Stimulated activated CD8-positive, alpha-beta memory T cell treated with anti-CD3 and anti-CD28 coated beads, Interleukin-4, amount 100 ng/mL, for 48 hours (primary cell): Measurements from ENCODE around the gene CHADL.
A peak's percentile ranks its signal among the peaks of the same experiment; 100 is the strongest.
"Not testable (repeated sequence)": the region's sequence is repeated elsewhere in the genome, so short reads cannot be mapped to it uniquely, and the experiment has no call there.

Source experiments
- DNase-seq: peaks from one replicate; pipeline ENCODE4 v3.0.0-alpha.2; 2020

Gene CHADL, protein sequence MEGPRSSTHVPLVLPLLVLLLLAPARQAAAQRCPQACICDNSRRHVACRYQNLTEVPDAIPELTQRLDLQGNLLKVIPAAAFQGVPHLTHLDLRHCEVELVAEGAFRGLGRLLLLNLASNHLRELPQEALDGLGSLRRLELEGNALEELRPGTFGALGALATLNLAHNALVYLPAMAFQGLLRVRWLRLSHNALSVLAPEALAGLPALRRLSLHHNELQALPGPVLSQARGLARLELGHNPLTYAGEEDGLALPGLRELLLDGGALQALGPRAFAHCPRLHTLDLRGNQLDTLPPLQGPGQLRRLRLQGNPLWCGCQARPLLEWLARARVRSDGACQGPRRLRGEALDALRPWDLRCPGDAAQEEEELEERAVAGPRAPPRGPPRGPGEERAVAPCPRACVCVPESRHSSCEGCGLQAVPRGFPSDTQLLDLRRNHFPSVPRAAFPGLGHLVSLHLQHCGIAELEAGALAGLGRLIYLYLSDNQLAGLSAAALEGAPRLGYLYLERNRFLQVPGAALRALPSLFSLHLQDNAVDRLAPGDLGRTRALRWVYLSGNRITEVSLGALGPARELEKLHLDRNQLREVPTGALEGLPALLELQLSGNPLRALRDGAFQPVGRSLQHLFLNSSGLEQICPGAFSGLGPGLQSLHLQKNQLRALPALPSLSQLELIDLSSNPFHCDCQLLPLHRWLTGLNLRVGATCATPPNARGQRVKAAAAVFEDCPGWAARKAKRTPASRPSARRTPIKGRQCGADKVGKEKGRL

DNA sequence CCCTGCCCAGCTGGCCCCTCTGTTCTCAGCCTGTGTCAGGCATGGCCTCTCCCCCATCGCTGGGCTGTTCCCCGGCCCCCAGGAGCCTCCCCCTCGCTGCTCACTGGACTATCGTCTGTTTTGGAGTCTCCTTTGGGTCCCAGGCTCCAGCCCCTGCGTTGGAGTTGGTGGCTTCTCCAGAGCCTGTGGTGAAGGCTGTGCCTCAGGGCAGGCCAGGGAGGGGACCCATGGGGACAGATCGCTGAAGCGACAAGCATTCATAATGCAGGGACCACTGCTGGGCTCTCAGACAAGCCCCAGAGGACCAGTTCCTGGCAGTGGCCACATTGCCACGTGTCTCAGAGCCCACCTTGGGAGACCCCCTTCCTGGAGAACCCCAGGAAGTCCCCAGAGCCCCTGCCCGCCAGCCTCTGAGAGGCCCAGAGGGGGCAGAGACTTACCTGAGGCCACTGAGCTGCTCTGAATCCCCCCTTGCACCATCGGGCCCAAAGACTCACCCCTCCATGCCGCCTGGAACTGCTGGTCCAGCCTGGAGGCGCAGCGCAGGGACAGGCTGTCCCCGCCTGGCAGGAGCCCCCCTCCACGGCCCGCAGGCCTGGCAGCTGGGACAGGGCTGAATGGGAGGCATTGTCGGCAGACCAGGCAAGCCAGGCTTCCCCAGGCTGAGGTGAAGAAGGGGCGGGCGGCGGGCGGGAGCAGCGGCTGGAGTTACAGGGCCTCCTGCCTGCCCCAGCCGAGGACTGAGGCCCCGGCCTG is at the start of gene CHADL:
CHADL (minus strand) TSS at position 555 of the 756 bp plus-strand sequence; CDS start at position 505, 50 bp downstream.
- no peak for DNase-seq

DNA sequence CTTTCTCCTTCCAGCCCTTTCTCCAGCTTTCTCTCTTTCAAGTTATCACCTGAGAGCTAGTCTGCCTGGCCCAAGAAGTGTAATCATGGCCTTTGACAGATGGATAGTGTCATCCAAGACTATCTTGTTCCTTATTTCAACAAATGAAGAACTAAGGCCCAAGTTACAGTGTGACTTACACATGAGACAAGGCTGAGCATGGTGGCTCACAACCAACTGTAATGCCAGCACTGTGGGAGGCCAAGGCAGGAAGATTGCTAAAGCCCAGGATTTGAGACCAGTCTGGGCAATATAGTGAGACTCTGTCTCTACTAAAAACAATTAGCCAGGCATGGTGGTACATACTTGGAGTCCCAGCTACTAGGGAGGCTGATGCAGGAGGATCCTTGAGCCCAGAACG is 48.9 kb upstream of the CHADL start:
- DNase-seq, result no peak

DNA sequence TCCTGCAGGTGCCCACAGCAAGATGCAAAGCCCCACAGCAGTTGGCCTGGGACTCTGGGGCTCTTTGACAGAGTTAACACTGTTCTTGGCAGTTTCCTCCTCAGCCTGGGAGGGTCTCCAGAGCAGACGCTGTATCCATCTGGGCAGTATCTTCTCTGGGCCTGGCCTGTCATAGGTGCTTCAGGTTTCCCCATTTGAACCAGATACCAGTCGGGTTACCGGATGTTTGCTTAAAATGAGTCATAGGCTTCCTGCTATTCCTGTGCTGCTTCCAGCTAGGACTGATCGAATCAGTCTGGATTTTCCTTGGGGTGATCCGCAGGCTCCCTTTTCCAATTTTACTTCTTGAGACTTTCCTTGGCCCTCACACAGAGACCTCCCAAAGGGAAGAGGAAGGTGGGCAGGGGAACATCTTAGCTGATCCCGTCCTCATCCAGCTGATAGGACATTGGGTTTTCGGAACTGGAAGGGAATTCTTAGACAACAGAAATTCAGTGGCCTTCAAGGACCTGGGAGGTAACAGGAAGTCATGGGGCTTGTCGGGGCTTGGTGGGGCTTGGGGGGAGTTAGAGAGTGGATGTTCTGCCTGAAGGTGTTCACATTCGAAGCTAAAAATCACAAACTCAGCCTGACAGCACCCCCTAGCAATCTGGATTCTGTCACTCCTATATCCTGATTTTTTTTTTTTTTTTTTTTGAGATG is 47.7 kb upstream of the CHADL start:
- DNase-seq, result no peak

DNA sequence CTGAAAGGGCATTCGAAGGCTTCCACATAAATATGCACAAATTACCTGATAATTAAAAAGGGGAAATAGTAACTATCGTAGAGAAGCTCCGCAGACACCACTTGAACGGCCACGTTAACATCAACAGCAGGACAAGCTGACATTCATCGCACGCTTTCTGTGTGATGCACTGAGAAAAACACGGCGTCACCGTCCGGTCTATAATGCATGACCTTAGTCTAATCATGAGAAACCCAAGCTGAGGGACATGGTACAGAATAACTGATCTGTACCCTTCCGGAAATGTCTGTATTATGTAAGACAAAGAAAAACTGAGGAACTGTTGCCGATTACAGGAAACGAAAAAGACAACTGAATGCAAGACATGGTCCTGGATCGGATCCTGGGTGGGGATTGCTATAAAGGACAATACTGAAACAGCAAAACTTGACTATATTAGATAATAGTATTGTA is 45.9 kb upstream of the CHADL start:
- peak; percentile 66 for DNase-seq

DNA sequence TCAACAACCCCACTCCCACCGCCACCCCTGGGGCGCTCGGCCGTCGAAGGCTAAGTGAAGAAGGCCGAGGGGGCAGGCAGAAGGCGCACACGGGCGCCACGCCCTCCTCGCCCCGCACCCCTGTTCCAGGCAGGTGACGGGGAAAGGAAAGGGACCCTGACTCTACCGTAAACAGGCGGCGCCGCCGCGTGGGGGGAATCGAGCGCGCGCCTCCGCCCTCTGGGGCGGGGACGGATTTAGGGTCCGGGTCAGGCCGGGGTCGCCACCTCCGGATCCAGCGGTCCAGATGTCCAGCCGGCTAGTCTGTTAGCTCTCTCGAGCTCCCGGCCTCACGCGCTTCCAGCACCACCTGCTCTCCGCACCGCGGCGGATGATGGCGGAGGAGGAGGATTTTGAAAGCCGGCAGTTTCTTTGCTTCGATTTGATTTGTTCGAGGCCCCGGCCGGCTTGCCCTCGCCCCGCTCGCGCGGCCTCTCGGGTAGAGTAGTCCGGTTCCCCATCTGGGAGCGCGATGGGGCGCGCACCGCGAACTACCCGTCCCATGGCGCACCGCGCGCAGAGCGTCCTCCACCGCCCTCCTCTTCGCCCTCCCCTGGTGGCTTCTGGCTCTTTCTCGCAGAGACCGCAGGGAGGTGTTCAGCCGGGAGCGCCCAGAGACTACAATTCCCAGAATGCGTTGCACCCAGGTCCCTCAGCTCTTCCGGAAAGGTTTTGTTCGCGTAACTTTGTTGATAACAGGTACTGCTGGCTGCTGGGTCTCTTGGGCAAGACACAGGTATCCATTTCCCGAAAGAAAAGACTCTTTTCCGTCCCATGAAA is 45.3 kb upstream of the CHADL start, which contains the start of gene RANGAP1:
RANGAP1 (minus strand) TSS at position 368 of the 819 bp plus-strand sequence. CDS start 5,143 bp downstream, outside the sequence.
- peak; percentile 97 for DNase-seq

DNA sequence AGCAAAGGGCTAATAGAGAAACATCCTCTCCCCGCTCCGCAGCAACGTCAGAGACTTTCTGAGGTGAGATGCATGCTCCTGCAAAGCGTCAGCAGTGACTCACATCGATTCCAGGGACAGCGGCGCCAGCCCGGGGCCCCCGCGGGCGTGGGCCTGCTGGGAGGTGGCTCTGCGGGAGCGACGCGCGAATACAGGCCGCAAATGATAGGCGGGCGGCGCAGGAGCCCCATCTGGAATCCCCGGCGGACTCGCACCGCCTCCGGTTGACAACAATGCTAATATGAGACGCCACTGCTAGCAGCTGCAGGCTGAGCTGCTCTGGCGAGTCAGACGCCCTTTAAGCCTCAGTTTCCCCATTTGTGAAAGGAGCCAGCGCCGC is 44.7 kb upstream of the CHADL start:
- DNase-seq, result peak; percentile 89

DNA sequence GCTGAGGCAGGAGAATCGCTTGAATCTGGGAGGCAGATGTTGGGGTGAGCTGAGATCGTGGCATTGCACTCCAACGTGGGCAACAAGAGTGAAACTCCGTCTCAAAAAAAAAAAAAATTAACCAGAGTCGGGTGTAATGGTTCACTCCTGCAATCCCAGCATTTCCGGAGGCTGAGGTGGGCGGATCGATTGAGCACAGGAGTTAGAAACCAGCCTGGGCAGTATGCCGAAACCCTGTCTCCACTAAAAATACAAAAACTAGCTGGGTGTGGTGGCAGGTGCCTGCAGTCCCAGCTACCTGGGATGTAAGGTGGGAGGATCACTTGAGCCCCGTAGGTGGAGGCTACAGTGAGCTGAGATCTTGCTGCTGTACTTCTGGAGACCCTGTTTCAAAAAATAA is 43.7 kb upstream of the CHADL start:
- no peak for DNase-seq

DNA sequence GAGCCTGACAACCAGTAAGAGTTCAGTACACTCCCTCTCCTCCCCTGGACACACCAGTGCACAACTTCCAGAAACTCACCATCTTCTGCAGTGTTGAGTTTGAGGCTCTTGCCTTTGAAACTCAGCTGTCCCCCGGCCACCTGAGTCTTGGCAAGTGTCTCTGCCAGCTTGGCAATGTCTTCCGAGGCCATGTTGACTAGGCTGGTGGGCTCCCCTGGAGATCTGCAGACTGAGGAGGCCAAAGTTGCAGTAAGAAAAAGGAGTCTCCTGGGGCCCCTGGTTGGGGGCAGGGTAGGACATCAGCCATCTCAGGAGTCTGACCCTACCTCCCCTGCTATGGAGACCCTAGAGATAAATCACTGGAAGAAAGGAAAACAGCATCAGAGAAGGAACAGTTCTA is 40.1 kb upstream of the CHADL start:
- DNase-seq, result no peak

DNA sequence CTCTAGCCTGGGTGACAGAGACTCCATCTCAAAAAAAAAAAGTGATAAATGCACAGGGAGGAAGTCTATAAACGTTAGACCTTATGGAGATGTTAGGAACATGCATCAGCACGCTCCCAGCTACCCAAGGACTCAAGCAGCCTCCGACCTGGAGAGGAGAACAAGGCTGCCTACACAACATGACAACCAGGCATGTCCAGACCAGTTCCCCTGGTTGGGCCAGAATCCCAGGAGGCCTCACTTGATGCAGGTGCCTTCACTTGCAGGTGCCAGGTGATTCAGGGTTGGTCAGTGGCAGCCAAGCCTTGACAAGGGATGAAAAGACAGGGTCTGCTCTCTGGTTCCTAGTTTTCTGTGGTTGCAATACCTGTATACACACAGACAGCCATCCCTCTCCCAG is 39.3 kb upstream of the CHADL start:
- no peak for DNase-seq

DNA sequence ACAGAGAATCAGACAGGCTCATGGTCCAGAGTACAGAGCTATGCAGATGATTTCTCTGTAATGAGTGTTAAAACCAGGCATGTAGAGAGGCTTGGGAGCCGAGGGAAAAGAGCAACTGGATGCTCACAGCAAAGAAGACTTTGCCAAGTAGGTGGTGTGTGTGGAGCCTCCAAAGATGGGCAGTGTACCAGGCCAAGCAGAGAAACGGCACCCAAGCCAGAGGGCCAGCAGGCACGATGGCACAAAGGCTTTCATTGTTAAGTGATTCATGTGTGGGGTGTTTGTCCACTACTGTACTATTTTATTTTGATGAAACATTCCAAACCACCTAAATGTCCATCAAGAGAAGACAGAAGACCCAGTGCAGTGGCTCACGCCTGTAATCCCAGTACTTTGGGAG is 34.1 kb upstream of the CHADL start:
- no peak for DNase-seq

DNA sequence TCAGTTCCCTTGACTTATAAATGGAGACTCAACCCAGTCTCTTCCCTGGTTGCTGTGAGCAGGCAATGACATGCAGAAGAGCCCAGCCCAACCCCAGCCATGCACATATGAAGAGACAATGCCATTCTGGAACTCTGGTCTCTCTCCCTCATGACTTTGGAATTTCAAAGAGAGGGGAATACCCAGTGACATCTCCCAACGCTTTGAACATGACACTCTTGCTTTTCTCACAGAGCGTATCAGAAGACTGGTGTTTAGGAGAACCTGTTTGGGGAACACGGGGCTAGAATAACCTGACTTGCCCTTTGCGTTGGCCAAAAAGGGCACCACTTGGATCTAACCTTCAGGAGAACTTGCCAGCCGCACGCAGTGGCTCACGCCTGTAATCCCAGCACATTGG is 32.4 kb upstream of the CHADL start:
- DNase-seq, result no peak

DNA sequence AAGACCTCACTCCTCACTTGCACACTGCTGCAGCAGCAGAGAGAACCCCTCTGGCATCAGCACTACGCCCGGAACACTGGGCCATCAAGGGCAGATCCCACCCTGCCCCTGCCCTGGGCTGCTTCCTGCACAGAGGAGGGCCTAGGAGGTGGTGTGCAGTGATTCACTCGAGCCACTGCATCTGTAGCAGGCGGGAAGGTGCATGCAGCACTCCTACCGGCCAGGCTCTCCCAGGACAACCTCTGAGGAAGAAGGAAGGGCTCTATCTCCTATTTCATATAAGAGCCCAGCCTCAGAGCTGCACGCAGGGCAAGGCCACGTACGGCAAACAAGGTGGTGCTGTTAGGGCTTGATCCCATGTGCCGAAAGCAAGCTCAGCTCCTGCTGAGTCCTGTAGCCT is 31.1 kb upstream of the CHADL start:
- DNase-seq, result no peak

DNA sequence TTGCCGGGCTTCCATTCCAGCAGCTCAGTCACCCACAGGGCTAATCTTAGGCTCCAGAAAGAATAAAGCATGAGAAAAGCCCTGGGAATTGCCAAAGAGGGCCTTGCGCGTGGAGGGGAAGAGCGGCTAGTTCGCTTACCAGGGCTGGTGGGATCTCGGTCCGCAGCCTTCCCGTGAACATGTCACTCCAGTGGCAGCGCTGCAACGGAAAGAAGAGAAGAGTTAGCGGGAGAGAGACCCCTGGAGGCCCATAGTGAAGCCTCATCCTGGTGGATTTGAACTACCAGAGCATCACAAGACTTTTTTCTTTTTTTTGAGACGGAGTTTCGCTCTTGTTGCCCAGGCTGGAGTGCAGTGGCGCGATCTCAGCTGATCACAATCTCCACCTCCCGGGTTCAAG is 27.2 kb upstream of the CHADL start:
- DNase-seq, result no peak

DNA sequence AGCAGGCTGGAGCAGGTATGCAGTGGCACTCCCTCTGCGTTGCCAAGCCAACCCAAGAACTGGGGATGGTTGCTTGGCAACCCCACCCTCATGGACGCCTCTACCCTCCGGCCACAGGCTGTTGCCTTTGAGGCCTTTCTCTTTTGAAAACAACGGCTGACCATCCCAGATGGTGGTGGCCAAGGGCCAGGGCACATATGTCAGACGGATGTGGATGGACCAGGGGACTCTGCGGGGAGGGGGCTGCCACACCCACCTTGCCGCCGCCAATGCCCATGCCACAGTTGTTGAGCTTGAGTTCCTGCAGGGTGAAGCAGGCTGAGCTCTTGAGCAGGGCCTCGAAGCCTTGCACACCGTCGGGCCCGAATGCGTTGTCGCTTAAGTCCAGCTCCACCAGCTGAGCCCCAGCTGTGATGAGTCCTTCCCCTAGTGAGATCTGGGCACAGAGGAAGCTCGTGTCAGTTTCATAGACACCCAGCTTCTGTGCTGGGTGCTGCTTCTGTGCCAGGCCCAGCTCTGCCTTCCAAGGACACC is 23.7 kb upstream of the CHADL start:
- no peak for DNase-seq

DNA sequence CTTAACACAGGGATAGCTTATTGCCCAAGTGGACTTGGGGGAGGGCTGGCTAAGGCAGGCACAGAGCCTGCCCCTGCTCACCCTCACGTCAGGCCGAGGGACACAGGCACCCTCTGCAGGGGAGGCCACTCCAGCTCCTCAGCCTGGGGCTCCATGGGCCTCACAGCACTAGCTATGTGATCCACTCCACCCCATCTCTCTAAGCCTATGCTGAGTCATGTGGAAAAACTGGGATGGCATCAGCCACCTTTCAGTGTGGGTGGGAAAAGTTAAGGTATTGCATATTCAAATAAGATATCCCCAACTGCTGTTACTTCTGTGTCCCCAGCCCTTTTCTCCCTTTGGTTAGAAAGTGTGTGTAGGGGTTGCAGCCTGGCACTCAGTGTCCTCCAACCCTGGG is 23.0 kb upstream of the CHADL start:
- DNase-seq, result no peak

DNA sequence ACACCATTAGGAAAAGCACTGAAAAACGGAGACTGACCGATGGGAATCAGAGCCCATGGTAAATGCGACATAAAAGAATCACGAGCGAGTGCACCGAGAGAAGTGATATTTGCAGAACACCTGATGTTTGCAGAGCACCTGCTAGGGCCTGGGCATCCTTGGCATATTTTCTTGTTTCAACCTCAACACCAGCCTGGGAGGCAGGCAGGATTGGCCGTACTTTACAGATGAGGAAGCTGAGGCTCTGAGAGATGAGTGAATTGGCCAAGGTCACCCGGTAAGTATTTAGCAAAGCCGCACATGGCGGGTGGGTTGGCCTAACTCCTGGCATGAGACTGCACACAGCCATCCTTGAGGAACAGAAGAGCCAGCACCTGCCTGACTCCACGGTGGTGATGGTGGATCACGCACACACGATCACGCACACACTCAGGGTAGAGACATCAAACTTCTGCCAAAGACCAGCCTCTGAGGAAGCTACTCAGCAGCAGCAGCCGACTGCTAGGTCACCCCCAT is 21.6 kb upstream of the CHADL start:
- DNase-seq, result no peak

DNA sequence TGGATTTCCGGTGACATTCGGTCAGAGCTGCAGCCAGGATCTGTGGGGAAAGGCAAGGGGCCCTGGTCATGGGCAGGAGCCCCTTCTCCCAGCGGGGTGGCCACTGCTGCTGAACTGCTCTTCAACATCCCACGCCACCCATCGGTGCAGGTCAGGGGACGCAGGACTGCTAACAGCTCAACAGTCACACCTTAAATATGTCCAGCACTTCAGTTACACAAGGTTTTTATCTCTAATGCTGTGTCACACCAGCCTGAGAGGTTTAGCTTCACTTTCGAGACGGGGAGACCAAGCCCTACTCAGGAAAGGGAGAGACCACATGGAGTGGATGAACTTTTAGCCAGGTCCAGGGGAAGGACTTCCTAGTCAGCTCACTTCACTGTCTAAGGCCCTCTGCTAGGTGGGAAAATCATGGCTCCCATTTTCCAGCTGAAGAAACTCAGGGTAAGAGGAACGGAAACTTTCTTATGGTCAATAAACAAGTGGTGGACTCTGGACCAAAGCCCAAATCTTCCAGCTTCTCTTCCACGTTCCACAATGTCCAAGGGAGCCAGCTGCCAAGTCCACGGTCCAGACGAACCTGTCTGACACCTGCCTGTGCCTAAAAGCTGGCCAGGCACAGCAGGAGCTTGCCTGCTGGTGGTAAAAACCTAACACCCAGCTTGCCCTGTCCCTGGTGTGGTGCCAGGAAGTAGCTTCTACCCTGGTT is 21.0 kb upstream of the CHADL start:
- no peak for DNase-seq

DNA sequence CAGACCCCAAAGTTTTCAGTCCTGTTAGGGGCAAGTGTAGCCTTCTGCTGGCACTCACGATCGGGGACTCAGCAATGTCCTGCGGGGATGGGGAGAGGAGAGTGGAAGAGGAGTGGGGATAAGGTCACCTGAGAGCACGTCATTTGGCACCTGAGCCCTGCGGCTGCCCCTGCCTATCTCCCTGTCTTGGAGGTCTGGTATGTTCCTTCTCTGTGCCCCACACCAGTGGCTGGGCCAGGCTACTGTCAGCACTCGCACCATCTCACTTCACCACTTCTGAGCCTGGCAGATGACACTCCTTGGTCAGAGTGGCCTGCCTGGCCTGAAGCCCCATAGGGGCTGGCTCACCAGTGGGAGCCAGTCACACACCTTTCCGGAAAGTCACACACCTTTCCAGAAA is 20.1 kb upstream of the CHADL start:
- no peak for DNase-seq

DNA sequence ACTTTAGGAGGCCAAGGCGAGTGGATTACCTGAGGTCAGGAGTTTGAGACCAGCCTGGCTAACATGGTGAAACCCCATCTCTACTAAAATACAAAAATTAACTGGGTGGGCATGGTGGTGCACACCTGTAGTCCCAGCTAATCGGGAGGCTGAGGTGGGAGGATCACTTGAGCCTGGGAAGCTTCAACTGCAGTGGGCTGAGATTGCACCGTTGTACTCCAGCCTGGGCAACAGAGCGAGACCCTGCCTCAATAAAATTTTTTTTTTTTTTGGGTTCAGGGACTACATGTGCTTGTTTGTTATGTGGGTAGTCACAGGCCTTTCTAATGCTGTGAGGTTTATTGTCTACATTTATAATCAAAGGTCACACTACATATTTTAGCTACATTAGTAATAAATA is 19.0 kb upstream of the CHADL start:
- not testable (repeated sequence) for DNase-seq

DNA sequence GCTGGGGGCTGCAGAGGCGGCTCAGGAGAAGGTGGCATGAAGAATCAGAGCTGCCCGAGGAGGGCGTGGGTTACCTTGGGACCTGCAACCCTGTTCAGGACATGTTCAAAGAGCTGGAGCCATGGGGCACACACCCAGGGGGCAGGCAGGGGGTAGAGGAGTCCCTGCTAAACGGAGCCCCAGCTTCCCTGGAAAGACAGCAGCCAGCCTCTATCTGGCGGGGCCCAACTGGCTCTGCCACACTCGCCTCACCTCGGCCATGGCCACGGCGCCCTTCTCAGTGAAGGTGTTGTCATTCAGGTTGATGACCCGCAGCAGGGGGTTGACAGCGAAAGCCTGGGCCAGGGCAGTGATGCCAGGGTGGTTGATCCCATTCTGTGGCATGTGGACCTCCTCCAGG is 17.0 kb upstream of the CHADL start:
- no peak for DNase-seq
